Epithelial cell of esophagus (primary cell): Measurements from ENCODE around the gene TUBG2.

Source experiments
- DNase-seq: peaks from one replicate; pipeline ENCODE4 v3.0.0; 2010; ENCODE audit warnings: low read depth
- H3K4me3 ChIP-seq: 2 replicates; pipeline ENCODE4 v1.5.1; 2011; ENCODE audit warnings: mild to moderate bottlenecking, low read length, control low read depth
- TF ChIP-seq, protein P1 (sequence below): IDR thresholded peaks from 2 replicates; pipeline ENCODE4 v1.5.1; 2011; ENCODE audit warnings: low read depth, mild to moderate bottlenecking, low read length, control low read depth, inconsistent platforms; ENCODE audit not compliant: insufficient read depth; ENCODE audit errors: missing control alignments

TUBG2 gene

DNA sequence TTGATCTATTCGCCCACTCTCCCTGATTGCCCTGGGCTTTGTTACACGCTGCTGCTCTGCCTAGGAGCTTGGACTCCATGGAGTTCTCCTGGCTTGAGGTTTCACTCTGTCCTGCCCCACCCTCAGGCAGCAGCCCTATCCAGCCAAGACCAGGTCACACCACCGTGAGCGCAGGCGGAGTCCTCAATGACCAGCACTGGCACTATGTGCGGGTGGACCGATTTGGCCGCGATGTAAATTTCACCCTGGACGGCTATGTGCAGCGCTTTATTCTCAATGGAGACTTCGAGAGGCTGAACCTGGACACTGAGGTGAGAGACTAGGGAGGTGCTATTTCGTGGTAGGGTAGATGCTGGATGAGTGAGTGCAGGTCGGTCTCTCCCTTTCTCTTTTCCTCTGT lies 26.7 kb downstream of the TUBG2 start:
- H3K4me3 ChIP-seq: no peak overlapping the region
- DNase-seq: no peak
- TF ChIP-seq, protein P1, sequence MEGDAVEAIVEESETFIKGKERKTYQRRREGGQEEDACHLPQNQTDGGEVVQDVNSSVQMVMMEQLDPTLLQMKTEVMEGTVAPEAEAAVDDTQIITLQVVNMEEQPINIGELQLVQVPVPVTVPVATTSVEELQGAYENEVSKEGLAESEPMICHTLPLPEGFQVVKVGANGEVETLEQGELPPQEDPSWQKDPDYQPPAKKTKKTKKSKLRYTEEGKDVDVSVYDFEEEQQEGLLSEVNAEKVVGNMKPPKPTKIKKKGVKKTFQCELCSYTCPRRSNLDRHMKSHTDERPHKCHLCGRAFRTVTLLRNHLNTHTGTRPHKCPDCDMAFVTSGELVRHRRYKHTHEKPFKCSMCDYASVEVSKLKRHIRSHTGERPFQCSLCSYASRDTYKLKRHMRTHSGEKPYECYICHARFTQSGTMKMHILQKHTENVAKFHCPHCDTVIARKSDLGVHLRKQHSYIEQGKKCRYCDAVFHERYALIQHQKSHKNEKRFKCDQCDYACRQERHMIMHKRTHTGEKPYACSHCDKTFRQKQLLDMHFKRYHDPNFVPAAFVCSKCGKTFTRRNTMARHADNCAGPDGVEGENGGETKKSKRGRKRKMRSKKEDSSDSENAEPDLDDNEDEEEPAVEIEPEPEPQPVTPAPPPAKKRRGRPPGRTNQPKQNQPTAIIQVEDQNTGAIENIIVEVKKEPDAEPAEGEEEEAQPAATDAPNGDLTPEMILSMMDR: no peak

- TF ChIP-seq, protein P1: no peak
- H3K4me3 ChIP-seq: no peak overlapping the region
- no peak for DNase-seq
These were observed 27.5 kb downstream of the TUBG2 start for GRCh38 chr17:42686520-42687128.

DNA sequence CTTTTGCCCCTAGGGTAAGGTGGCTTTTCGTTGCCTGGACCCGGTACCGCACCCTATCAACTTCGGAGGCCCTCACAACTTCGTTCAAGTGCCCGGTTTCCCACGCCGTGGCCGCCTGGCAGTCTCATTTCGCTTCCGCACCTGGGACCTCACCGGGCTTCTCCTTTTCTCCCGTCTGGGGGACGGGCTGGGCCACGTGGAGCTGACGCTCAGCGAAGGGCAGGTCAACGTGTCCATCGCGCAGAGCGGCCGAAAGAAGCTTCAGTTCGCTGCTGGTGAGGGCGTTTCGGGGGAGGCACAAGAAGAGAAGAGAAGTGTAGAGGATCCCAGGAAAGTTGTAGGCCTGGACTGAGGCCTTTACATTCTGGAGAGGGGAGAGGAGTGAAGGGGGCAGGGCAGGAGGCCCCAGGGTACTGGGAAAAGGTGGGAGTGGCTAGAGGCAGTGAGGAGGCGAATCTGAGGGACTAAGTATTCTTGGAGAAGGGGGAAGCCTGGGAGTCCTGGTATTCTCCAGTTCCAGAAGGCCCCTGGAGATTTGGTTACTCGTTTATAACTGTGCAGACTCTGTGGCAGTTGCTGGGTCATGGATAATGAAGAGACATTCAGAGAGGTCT lies 28.7 kb downstream of the TUBG2 start:
- H3K4me3 ChIP-seq: no peak overlapping the region
- DNase-seq: no peak
- TF ChIP-seq, protein P1: no peak

- TF ChIP-seq, protein P1: no peak
- H3K4me3 ChIP-seq: no peak overlapping the region
- no peak for DNase-seq
These were observed 31.5 kb downstream of the TUBG2 start for GRCh38 chr17:42690596-42690995.

GRCh38 chr17:42691021-42691545 lies 32.0 kb downstream of the TUBG2 start:
- no peak overlapping the region for H3K4me3 ChIP-seq
- DNase-seq: no peak
- TF ChIP-seq, protein P1: no peak

DNA sequence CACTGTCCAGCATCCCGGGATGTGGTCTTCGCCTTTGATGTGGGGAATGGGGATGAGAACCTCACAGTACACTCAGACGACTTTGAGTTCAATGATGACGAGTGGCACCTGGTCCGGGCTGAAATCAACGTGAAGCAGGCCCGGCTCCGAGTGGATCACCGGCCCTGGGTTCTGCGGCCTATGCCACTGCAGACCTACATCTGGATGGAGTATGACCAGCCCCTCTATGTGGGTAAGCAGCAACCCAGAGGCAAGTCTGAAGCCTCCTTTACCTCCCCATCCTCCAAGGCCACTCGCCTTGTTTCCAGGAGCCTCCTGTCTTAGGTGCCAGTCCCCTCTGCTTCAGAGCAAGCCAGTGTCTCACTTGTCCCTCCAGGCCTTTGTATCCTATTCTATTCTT lies 33.4 kb downstream of the TUBG2 start:
- no peak overlapping the region for H3K4me3 ChIP-seq
- DNase-seq: no peak
- TF ChIP-seq, protein P1: no peak

GRCh38 chr17:42694524-42694923 lies 35.4 kb downstream of the TUBG2 start:
- TF ChIP-seq, protein P1: no peak
- no peak overlapping the region for H3K4me3 ChIP-seq
- no peak for DNase-seq
